HCT116 (cell line): Measurements from ENCODE around the gene EVI5L. TPM values are rescaled to one million over a fixed set of nuclear protein-coding genes. Genes with fewer than 3 reads are reported as not detected.

ENCODE experiments used
- ATAC-seq: fragments of 200-7000 bp; cut with Tn5 transposase; 2 replicates; pipeline ENCODE4 v1.9.1; 2020; ENCODE audit warnings: mild to moderate bottlenecking, moderate library complexity
- BruUV-seq: library from RNA; stranded (reverse); fragments of 400-500 nt; replicated peaks from 2 replicates; lab custom pipeline; 2021; lab: Mats Ljungman, UMichigan
- CTCF ChIA-PET: fragments of 300-600 bp; sonication (Branson Sonifier 250); formaldehyde crosslinking; loops from one replicate; lab custom pipeline; 2021; ENCODE audit warnings: antibody characterized with exemption; lab: Charles Lee
- POLR2A ChIA-PET: fragments of 300-600, 350-600 bp; sonication (Branson Sonifier 250); formaldehyde crosslinking; loops from one replicate; lab custom pipeline; 2021; ENCODE audit warnings: antibody characterized with exemption; lab: Charles Lee
- RAD21 ChIA-PET, 2 experiments: fragments of 300-600 bp; sonication (Branson Sonifier 250); formaldehyde crosslinking; loops; one replicate each; lab custom pipeline; 2023; ENCODE audit warnings: low total read pairs in 2 of 2; ENCODE audit not compliant: uncharacterized antibody in 2 of 2, unreplicated experiment in 2 of 2, low non-redundant PET in 1 of 2; lab: Charles Lee
- DNase-seq: peaks from one replicate; pipeline ENCODE4 v3.0.0-alpha.2; 2010; ENCODE audit warnings: low read depth, low spot score
- H2AFZ ChIP-seq: fragments of 200-600 bp; shearing (Covaris generic), sonication (generic); 2 replicates; pipeline ENCODE4 v1.6.1; 2017; ENCODE audit warnings: low read depth, mixed run types, mixed read lengths, antibody characterized with exemption, low read length; ENCODE audit not compliant: poor library complexity, severe bottlenecking
- H3K27ac ChIP-seq: 2 replicates; pipeline ENCODE4 v1.5.1; 2012; ENCODE audit warnings: low read depth, low read length
- H3K27me3 ChIP-seq: fragments of 200-600 bp; sonication (generic); 2 replicates; pipeline ENCODE4 v1.6.1; 2016; ENCODE audit warnings: mixed run types, low read length, mixed read lengths; ENCODE audit not compliant: insufficient read depth
- H3K36me3 ChIP-seq, 2 experiments: fragments of 200-500 bp in 1 of 2; fragments of 200-600 bp in 1 of 2; sonication (Bioruptor generic) in 1 of 2; sonication (generic) in 1 of 2; 2 replicates each; pipeline versions ENCODE4 v1.5.1 to v1.6.1; 2014 to 2016; ENCODE audit warnings: low read length in 2 of 2, inconsistent platforms in 1 of 2, mixed read lengths in 1 of 2, mixed run types in 1 of 2; ENCODE audit not compliant: insufficient read depth in 2 of 2, control insufficient read depth in 1 of 2
- H3K4me1 ChIP-seq, 2 experiments: fragments of 200-600 bp in 1 of 2; sonication (generic) in 1 of 2; 2 replicates each; pipeline versions ENCODE4 v1.5.1 to v1.6.1; 2012 to 2017; ENCODE audit warnings: low read length in 2 of 2, inconsistent platforms in 1 of 2, mild to moderate bottlenecking in 1 of 2, mixed read lengths in 1 of 2, mixed run types in 1 of 2, moderate library complexity in 1 of 2; ENCODE audit not compliant: insufficient read depth in 2 of 2, control insufficient read depth in 1 of 2
- H3K4me2 ChIP-seq: fragments of 200-600 bp; sonication (generic); 2 replicates; pipeline ENCODE4 v1.6.1; 2017; ENCODE audit warnings: mixed run types, low read length, mixed read lengths
- H3K4me3 ChIP-seq, 2 experiments: fragments of 200-600 bp in 1 of 2; sonication (generic) in 1 of 2; replicated peaks in 1 of 2; 2 replicates each; pipeline ENCODE4 v1.5.1; 2011 to 2016; ENCODE audit warnings: low read length in 2 of 2, control low read depth in 1 of 2, low read depth in 1 of 2, mild to moderate bottlenecking in 1 of 2, mixed read lengths in 1 of 2, mixed run types in 1 of 2
- H3K79me2 ChIP-seq: fragments of 200-600 bp; sonication (generic); 2 replicates; pipeline ENCODE4 v1.6.1; 2017; ENCODE audit warnings: mild to moderate bottlenecking, mixed run types, low read length, moderate library complexity, mixed read lengths; ENCODE audit not compliant: insufficient read depth
- H3K9ac ChIP-seq: fragments of 200-600 bp; sonication (generic); 2 replicates; pipeline ENCODE4 v1.6.1; 2016; ENCODE audit warnings: low read length, mixed read lengths
- H3K9me2 ChIP-seq: fragments of 200-600 bp; sonication (generic), shearing (Covaris generic); 2 replicates; pipeline ENCODE4 v1.6.1; 2017; ENCODE audit warnings: mixed run types, mild to moderate bottlenecking, moderate library complexity; ENCODE audit not compliant: insufficient read depth
- H3K9me3 ChIP-seq, 2 experiments: fragments of 200-500 bp in 1 of 2; fragments of 200-600 bp in 1 of 2; sonication (Bioruptor generic) in 1 of 2; sonication (generic) in 1 of 2; 2 replicates each; pipeline ENCODE4 v1.6.1; 2014 to 2017; ENCODE audit warnings: low read length in 2 of 2, mixed read lengths in 2 of 2, inconsistent platforms in 1 of 2, low read depth in 1 of 2, mild to moderate bottlenecking in 1 of 2, mixed run types in 1 of 2, moderate library complexity in 1 of 2; ENCODE audit not compliant: control insufficient read depth in 1 of 2, insufficient read depth in 1 of 2
- H4K20me1 ChIP-seq: fragments of 200-600 bp; sonication (generic), shearing (Covaris generic); 2 replicates; pipeline ENCODE4 v1.6.1; 2017; ENCODE audit warnings: mixed run types, mild to moderate bottlenecking, moderate library complexity; ENCODE audit not compliant: insufficient read depth
- ATF3 ChIP-seq: IDR thresholded peaks from 2 replicates; pipeline ENCODE4 v1.6.1; 2012
- CBX3 ChIP-seq: IDR thresholded peaks from 2 replicates; pipeline ENCODE4 v1.6.1; 2012; ENCODE audit warnings: low read depth
- CEBPB ChIP-seq: IDR thresholded peaks from 2 replicates; pipeline ENCODE4 v1.6.1; 2012; ENCODE audit warnings: low read depth
- CTCF ChIP-seq, 3 experiments: fragments of 200-600 bp in 1 of 3; sonication (generic) in 1 of 3; IDR thresholded peaks in 2 of 3; conservative IDR thresholded peaks in 1 of 3; 2 replicates each; pipeline ENCODE4 v1.5.1; 2012 to 2017; ENCODE audit warnings: low read depth in 2 of 3, low read length in 2 of 3, antibody characterized with exemption in 1 of 3, borderline replicate concordance in 1 of 3, control low read depth in 1 of 3, mild to moderate bottlenecking in 1 of 3, mixed read lengths in 1 of 3, mixed run types in 1 of 3, moderate library complexity in 1 of 3; ENCODE audit not compliant: insufficient read depth in 1 of 3
- EGR1 ChIP-seq: IDR thresholded peaks from 2 replicates; pipeline ENCODE4 v1.6.1; 2012; ENCODE audit warnings: low read depth
- EZH2phosphoT487 ChIP-seq: fragments of 200-600 bp; IDR thresholded peaks from 2 replicates; pipeline ENCODE4 v1.6.1; 2018; ENCODE audit warnings: antibody characterized with exemption, borderline replicate concordance
- FOSL1 ChIP-seq: IDR thresholded peaks from 2 replicates; pipeline ENCODE4 v1.6.1; 2012; ENCODE audit warnings: low read depth
- JUND ChIP-seq: IDR thresholded peaks from 2 replicates; pipeline ENCODE4 v1.6.1; 2012
- MAX ChIP-seq: IDR thresholded peaks from 2 replicates; pipeline ENCODE4 v1.6.1; 2012
- POLR2A ChIP-seq: IDR thresholded peaks from 2 replicates; pipeline ENCODE4 v1.7.0; 2011; ENCODE audit warnings: borderline replicate concordance; ENCODE audit not compliant: insufficient read depth, insufficient read length; ENCODE audit errors: extremely low read depth
- POLR2AphosphoS5 ChIP-seq: IDR thresholded peaks from 2 replicates; pipeline ENCODE4 v1.6.1; 2011; ENCODE audit warnings: mild to moderate bottlenecking, low read depth, low read length, moderate library complexity
- RAD21 ChIP-seq: IDR thresholded peaks from 2 replicates; pipeline ENCODE4 v1.6.1; 2012; ENCODE audit warnings: low read depth, mild to moderate bottlenecking
- REST ChIP-seq: IDR thresholded peaks from 2 replicates; pipeline ENCODE4 v1.6.1; 2012; ENCODE audit warnings: low read depth
- SIN3A ChIP-seq: IDR thresholded peaks from 2 replicates; pipeline ENCODE4 v1.6.1; 2012; ENCODE audit warnings: low read depth
- SP1 ChIP-seq: IDR thresholded peaks from 2 replicates; pipeline ENCODE4 v1.6.1; 2012; ENCODE audit warnings: low read depth
- SRF ChIP-seq: IDR thresholded peaks from 2 replicates; pipeline ENCODE4 v1.6.1; 2012; ENCODE audit warnings: low read depth
- TCF7L2 ChIP-seq: IDR thresholded peaks from 2 replicates; pipeline ENCODE4 v1.7.0; 2011; ENCODE audit warnings: borderline replicate concordance, inconsistent platforms; ENCODE audit not compliant: insufficient read depth, insufficient read length; ENCODE audit errors: extremely low read depth
- ZBTB33 ChIP-seq: IDR thresholded peaks from 2 replicates; pipeline ENCODE4 v1.6.1; 2011; ENCODE audit warnings: mild to moderate bottlenecking, low read length, moderate library complexity; ENCODE audit not compliant: insufficient replicate concordance; ENCODE audit errors: extremely low read depth
- ZFX ChIP-seq: fragments of 450-650 bp; IDR thresholded peaks from 2 replicates; pipeline ENCODE4 v1.6.1; 2017
- ZNF274 ChIP-seq: fragments of 200-500 bp; sonication (Bioruptor generic); IDR thresholded peaks from 2 replicates; pipeline ENCODE4 v1.6.1; 2014; ENCODE audit warnings: mild to moderate bottlenecking, low read depth, low read length, inconsistent platforms
- intact Hi-C: fragments of 100-400 bp; cut with micrococcal nuclease; formaldehyde crosslinking; loops from 2 replicates; pipeline ENCODE4 v1.10.0; 2022
- total RNA-seq: library from RNA; stranded (reverse); gene quantifications from one replicate; pipeline ENCODE4 v1.2.1, GENCODE V29; 2021; ENCODE audit not compliant: unreplicated experiment

Gene EVI5L
- total RNA-seq, 1 experiment from 2014 or later = 15.0 TPM

- TF ChIP-seq CTCF (IDR thresholded peaks at IDR 0.05 in 2 of 3, conservative IDR thresholded peaks at IDR 0.05 in 1 of 3; ENCODE audit: borderline replicate concordance in 1 of 3, insufficient read depth in 1 of 3, low read depth in 2 of 3, low read length in 2 of 3) = no peak
- no peak for TF ChIP-seq TCF7L2
- TF ChIP-seq FOSL1 = no peak
Observed at GRCh38 chr19:7905859-7906258, 75.8 kb downstream of the EVI5L start (continued).

GRCh38 chr19:7907122-7907521, 77.1 kb downstream of the EVI5L start:
- no peaks in the 10 kb centered on the region for H3K9me2 ChIP-seq
- ChIA-PET CTCF (no interaction called here), POLR2A (no interaction called here), RAD21 (no interaction called here)
- no peak overlapping the region; the same call in 1 of the 2 replicates for H3K27ac ChIP-seq
- peaks cover 3 to 25% of the 10 kb centered on the region in 2 experiments; a peak in 2 of 4 replicates for H3K4me1 ChIP-seq
- DNase-seq (no peak), ATAC-seq (no peak)
- BruUV-seq = no TSS peak
- intact Hi-C loops = no loop called here
- peaks cover 4 to 5% of the 10 kb centered on the region in 2 experiments; a peak in 3 of 4 replicates for H3K36me3 ChIP-seq
- no peaks in the 10 kb centered on the region for H3K9me3 ChIP-seq
- H2AFZ ChIP-seq = no peak overlapping the region
- no peaks in the 10 kb centered on the region for H3K27me3 ChIP-seq
- no peak overlapping the region for H3K4me3 ChIP-seq
- no peak overlapping the region for H3K4me2 ChIP-seq
- TF ChIP-seq RAD21 (no peak), SIN3A (no peak), ATF3 (no peak), TCF7L2 (no peak), JUND (no peak), POLR2A (no peak), EGR1 (no peak), ZNF274 (no peak), CEBPB (no peak), EZH2phosphoT487 (no peak), SP1 (no peak), REST (no peak), ZBTB33 (no peak), CBX3 (no peak), ZFX (no peak), SRF (no peak), MAX (no peak), POLR2AphosphoS5 (no peak), FOSL1 (no peak)
- H3K79me2 ChIP-seq = peaks cover 64% of the 10 kb centered on the region
- no peaks in the 10 kb centered on the region for H4K20me1 ChIP-seq
- H3K9ac ChIP-seq = no peak overlapping the region
